Activated naive CD4-positive, alpha-beta T cell (primary cell): ENCODE results near the gene RRAS.
"Not testable (repeated sequence)": the region's sequence is repeated elsewhere in the genome, so short reads cannot be mapped to it uniquely, and the experiment has no call there.

ENCODE experiments used
- DNase-seq, 4 experiments: peaks; one replicate each; lab custom pipeline; 2025; lab: John Stamatoyannopoulos, UW

RRAS gene

GRCh38 chr19:49632576-49632975 lies 7.4 kb downstream of the RRAS start:
- DNase-seq, result no peak

- DNase-seq, result no peak
Measured at GRCh38 chr19:49631610-49632192, 8.2 kb downstream of the RRAS start.

GRCh38 chr19:49631014-49631588 lies 8.8 kb downstream of the RRAS start:
- DNase-seq, result no peak

GRCh38 chr19:49629659-49630058 lies 10.3 kb downstream of the RRAS start:
- no peak for DNase-seq

- no peak for DNase-seq
Measured at GRCh38 chr19:49626226-49626625, 13.7 kb downstream of the RRAS start.

GRCh38 chr19:49624967-49625910 lies 14.7 kb downstream of the RRAS start:
- no peak for DNase-seq

- DNase-seq, result not testable (repeated sequence)
Measured at GRCh38 chr19:49617860-49618259, 22.1 kb downstream of the RRAS start.

- no peak for DNase-seq
Measured at GRCh38 chr19:49616945-49617344, 23.0 kb downstream of the RRAS start.

- DNase-seq, result no peak
Measured at GRCh38 chr19:49616532-49616931, 23.4 kb downstream of the RRAS start.

GRCh38 chr19:49615861-49616260 lies 24.1 kb downstream of the RRAS start:
- DNase-seq, result no peak

GRCh38 chr19:49614096-49614833 lies 25.7 kb downstream of the RRAS start:
- DNase-seq, result no peak

GRCh38 chr19:49613374-49613773 lies 26.6 kb downstream of the RRAS start:
- no peak for DNase-seq

GRCh38 chr19:49609499-49610092 lies 30.3 kb downstream of the RRAS start:
- DNase-seq, result no peak

GRCh38 chr19:49605605-49606004 lies 34.3 kb downstream of the RRAS start:
- DNase-seq, result no peak

GRCh38 chr19:49602806-49603205 lies 37.1 kb downstream of the RRAS start:
- no peak for DNase-seq

- no peak for DNase-seq
Measured at GRCh38 chr19:49601482-49602038, 38.4 kb downstream of the RRAS start.

GRCh38 chr19:49599378-49600295 lies 40.3 kb downstream of the RRAS start:
- no peak for DNase-seq

- DNase-seq, result no peak
Measured at GRCh38 chr19:49597703-49597974, 42.3 kb downstream of the RRAS start.

- DNase-seq, result no peak
Measured at GRCh38 chr19:49596954-49597702, 42.8 kb downstream of the RRAS start.

- no peak for DNase-seq
Measured at GRCh38 chr19:49596407-49596806, 43.5 kb downstream of the RRAS start.
